GM21576 (cell line): ENCODE results near the gene HBZ.
"Not testable (repeated sequence)": the region's sequence is repeated elsewhere in the genome, so short reads cannot be mapped to it uniquely, and the experiment has no call there.

Source experiments
- ATAC-seq: cut with Tn5 transposase; IDR thresholded peaks from one replicate; pipeline ENCODE4 v1.9.1; 2021; ENCODE audit warnings: mild to moderate bottlenecking, moderate library complexity; ENCODE audit not compliant: unreplicated experiment

Gene HBZ

GRCh38 chr16:132120-132519 is 20.3 kb upstream of the HBZ start:
- no peak for ATAC-seq

- ATAC-seq, result no peak
Observed at GRCh38 chr16:133716-134115, 18.7 kb upstream of the HBZ start.

GRCh38 chr16:138049-138417 is 14.4 kb upstream of the HBZ start:
- no peak for ATAC-seq

DNA sequence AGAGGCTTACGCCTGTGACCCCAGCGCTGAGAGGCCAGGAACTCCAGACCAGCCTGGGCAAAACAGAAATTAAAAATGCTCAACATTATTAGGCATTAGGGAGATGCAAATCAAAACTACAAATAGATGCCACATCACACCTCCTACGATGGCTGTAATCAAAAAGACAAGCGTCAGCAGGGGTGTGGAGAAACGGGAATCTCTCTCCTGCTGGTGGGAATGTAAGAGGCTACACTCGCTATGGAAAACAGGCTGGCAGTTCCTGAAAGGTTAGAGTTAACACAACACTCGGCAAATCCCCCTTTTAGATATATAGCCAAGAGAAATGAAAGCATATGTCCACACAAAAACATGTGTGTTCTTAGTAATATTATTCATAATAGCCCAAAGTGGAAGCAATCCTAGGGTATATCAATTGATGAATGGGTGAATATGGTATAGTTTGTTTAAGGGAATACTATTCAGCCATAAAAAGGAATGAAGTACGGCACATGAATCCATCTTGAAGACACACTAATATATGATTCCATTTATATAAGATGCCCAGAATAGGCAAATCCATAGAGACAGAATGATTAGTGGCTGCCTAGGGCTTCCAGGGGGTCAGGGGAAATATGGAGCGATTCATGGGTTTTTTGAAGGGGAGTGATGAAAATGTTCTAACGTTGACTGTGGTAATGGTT is 12.1 kb upstream of the HBZ start:
- no peak for ATAC-seq

GRCh38 chr16:142405-142967 is 10.0 kb upstream of the HBZ start:
- ATAC-seq, result no peak

GRCh38 chr16:143047-143446 is 9.4 kb upstream of the HBZ start:
- no peak for ATAC-seq

GRCh38 chr16:143456-143855 is 9.0 kb upstream of the HBZ start:
- no peak for ATAC-seq

- ATAC-seq, result no peak
Observed at GRCh38 chr16:144797-145252, 7.6 kb upstream of the HBZ start.

DNA sequence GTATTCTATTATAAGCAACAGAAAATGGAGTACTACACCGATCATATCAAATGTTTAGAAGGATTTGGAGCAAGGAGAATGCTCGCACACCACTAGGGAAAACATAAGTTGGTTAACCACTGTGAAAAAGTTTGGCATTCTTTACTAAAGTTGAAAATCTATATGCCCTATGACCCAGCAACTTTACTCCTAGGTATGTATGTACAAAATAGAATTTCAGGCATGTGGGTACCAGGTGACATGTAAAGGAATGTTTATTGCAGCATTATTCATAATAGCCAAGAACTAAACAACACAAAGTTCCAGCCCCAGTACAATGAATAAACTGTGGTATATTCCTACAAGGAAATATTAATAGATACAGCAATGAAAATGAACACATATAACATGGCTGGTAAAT is 5.8 kb upstream of the HBZ start:
- no peak for ATAC-seq

- ATAC-seq, result no peak
Observed at GRCh38 chr16:149024-149660, 3.3 kb upstream of the HBZ start.

GRCh38 chr16:153129-153521 is 681 bp downstream of the HBZ start:
- not testable (repeated sequence) for ATAC-seq

DNA sequence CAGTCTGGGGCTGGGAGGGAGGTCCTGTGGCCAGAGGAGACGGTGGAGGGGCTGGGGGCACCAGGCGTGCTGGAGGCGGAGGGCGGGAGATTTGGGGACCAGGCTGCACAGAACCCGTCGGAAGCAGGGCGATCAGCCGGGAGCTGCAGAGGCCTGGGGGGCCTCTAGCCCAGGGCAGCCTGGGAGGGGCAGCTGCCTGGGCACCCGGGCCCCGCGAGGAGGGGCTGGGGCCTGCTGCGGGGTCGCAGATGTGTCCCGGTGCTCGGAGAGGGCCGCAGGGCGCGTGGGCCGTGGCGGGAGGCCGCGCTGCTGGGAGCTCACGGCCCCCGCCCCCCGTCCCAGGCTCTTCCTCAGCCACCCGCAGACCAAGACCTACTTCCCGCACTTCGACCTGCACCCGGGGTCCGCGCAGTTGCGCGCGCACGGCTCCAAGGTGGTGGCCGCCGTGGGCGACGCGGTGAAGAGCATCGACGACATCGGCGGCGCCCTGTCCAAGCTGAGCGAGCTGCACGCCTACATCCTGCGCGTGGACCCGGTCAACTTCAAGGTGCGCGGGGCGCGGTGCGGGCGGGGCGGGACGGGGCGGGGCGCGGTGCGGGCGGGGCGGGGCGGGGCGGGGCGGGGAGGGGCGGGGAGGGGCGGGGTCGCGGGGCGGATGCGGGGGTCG is 1.2 kb downstream of the HBZ start:
- ATAC-seq, result not testable (repeated sequence)

DNA sequence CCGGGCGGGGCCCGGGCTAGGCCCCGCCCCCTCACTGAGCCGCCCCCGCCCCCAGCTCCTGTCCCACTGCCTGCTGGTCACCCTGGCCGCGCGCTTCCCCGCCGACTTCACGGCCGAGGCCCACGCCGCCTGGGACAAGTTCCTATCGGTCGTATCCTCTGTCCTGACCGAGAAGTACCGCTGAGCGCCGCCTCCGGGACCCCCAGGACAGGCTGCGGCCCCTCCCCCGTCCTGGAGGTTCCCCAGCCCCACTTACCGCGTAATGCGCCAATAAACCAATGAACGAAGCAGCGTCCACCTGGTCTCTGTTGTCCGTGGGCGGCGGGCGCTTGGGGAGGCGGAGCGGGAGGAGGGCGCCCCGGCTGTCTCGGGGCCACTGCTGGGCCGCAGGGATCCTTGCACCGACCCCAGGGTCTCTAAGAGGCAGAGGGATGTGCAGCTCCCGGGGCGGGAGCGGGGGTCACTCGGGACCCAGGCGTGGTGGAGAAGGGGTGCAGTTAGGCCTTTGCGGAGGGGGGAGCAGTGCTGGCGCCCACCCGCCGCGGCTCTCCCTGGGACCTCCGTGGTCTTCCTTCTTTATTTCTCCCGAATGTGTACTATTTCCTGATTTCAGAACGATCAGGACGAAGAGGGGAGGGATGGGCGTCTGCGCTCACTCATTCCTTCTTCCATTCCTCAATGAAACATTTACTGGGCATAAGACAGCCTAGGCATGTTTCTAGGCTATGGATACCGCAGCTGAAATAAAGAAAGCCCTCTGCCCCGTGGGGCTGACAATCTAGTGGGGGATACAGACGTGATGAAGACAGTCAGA is 2.0 kb downstream of the HBZ start:
- no peak for ATAC-seq

DNA sequence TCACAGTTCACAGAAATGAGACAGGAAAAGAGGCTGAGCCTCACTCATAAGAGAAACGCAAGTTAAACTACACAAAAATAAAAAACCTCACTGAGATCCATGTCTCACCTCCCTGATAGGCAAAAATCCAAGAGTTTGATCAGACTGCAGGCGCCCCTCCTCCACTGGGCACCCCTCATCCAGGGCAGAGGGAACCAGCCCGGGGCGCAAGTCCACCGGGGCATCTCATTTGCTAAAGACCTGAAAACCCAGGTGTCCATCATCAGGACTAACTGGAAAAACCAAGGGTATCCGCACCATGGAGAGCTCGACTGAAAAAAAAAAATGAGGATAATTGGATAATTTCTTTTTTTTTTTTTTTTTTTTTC is 2.6 kb downstream of the HBZ start:
- ATAC-seq, result no peak

- no peak for ATAC-seq
Observed at GRCh38 chr16:159136-159849, 6.8 kb downstream of the HBZ start.

DNA sequence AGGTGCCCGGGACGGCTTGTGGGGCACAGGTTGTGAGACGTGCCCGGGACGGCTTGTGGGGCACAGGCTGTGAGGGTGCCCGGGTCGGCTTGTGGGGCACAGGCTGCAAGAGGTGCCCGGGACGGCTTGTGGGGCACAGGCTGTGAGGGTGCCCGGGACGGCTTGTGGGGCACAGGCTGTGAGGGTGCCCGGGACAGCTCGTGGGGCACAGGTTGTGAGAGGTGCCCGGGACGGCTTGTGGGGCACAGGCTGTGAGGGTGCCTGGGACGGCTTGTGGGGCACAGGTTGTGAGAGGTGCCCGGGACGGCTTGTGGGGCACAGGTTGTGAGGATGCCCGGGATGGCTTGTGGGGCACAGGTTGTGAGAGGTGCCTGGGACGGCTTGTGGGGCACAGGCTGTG is 7.8 kb downstream of the HBZ start:
- ATAC-seq, result not testable (repeated sequence)

DNA sequence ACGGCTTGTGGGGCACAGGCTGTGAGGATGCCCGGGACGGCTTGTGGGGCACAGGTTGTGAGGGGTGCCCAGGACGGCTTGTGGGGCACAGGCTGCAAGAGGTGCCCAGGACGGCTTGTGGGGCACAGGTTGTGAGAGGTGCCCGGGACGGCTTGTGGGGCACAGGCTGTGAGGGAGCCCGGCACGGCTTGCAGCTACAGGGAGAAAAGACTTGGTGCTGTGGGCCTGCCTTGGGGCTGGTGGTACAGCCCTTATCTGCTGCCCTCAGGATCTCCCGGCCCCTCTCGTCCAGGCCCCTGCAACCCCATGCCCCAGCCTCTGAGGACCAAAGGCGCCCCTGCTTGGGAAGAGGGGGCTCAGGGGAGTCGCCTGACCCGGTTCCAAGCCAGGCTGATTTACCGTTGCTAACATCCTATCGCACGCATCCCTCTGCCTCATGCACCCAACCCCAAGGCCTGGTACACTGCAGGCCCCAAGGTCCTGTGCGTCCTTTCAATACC is 8.3 kb downstream of the HBZ start:
- ATAC-seq, result no peak

GRCh38 chr16:162271-162991 is 10.0 kb downstream of the HBZ start:
- no peak for ATAC-seq

DNA sequence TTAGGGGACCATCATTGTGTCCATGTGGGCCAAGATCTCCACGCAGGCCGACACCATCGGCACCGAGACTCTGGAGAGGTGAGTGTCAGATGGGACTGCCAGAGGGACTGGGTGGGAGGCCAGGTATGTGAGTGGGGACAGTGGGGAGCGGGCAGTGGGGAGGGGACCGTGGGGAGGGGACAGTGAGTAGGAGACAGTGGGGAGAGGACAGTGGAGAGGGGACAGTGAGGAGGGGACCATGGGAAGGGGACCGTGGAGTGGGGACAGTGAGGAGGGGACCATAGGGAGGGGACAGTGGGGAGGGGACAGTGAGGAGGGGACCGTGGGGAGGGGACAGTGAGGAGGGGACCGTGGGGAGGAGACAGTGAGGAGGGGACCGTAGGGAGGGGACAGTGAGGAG is 10.7 kb downstream of the HBZ start:
- not testable (repeated sequence) for ATAC-seq

GRCh38 chr16:163696-164095 is 11.3 kb downstream of the HBZ start:
- not testable (repeated sequence) for ATAC-seq
